ENCODE data around the gene NUMB.
"Not testable (repeated sequence)": the region's sequence is repeated elsewhere in the genome, so short reads cannot be mapped to it uniquely, and the experiment has no call there.

Gene NUMB

DNA sequence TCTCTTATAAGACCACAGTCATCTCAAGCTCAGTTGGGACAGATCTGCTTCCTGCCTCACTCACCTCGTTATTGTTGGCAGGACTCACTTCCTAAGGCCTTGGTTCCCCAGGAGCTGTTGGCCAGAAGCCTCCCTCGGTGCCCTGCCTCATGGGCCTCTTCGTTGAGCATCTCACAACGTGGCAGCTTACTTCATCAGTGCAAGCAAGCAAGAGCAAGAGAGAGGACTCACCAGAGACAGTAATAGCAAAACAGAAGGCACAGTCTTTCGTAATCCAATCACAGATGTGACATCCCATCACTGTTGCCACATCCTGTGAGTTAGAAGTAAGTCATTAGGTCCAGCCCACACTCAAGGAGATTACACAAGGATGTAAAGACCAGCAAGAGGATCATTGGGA lies 5.1 kb upstream of the NUMB start:
- DNase-seq = no peak

DNA sequence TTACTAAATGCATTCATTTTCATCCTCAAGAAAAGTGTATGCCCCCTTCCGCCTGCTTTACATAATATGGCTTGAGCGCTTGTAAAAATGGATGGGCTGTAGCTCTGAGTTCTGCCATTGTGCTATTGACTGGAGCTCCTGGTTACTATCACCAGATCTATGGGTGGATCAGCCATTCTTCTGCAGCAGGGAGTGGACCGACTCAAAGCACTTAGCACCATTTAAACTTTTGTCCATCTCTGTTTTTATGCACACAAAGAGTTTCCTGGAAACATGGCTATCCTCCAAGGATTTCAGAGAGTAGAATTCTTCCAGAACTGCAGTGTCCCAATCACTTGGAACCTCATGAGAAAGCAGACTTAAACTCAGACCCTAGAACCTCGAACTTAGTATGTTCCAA lies 4.5 kb upstream of the NUMB start:
- DNase-seq = no peak

DNA sequence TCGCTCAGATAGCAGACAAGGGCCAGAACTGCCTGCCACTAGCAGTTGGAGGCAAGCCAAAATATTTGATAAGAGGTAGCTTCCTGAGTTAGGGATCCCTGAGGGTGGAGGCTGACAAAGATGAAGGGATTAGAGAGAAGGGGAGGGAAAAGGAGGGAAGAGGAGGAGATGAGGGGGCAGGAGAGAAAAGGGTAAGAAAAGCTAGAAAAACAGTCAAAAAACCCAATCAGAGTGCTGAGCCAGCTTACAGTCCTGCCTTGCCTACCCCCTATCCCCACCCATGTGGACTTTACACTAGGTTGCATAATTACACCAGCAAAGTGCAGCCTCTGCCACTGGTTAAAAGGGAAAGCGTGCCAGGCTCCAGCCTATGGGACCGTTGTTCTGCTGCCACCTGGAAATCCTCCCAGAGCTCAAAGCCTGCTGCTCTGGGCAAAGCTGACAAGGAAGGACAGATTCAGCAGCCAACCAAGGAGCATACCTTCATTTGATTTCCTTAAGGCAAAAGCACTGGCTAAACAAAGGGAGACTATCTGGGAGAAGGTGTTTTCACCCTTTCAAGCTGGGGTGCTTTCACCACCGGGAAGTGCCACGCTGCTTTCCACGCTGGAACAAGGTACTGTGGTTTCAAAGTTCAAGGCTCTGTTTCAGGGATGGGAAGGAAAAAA lies 3.8 kb upstream of the NUMB start:
- no peak for DNase-seq

DNA sequence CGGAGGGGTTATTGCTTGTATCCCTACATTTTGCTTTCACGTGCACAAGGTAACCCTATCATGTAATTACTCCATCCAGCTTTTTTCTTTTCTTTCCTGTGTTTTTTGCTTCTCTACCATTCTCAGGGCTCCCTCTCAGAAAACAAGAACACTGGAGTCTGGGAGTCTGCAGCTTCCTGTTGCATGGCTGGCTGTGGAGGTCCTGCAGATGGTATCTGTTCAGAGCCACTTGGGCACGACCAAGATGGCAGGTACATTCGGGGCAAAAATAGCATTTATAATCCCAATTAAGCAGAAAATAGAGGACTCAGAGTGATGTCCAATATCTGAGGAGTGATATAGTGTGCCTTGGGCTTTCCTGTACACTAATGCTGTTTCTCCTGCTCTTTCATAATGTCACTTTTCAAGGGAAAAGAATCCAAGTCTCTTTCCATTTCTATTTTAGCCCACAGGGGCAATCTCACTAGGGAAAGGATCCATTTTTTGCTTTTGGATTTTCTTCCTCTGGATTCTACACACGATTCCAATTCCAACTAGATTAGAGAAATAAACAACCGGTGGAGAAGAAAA lies 3.2 kb upstream of the NUMB start:
- no peak for DNase-seq

DNA sequence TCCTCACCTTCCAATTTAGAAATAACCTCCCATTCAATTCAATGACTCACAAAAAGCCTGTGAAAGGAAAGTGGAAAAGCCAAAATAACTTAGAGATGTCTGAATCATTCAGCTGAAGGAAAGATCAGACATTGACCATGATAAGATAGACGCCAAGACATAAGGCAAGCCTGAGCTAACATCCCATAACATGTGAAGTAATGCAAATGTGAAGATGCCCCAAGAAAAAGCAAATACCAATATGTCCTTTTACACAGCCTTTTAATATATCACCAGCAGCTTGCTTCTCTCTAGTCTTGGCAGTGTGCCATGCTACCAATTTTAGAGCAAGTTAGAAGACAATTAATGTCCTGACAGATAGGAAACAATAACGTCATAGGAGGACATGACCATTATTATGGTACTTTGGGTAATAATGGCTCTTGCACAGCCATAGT lies 2.4 kb upstream of the NUMB start:
- DNase-seq = no peak

DNA sequence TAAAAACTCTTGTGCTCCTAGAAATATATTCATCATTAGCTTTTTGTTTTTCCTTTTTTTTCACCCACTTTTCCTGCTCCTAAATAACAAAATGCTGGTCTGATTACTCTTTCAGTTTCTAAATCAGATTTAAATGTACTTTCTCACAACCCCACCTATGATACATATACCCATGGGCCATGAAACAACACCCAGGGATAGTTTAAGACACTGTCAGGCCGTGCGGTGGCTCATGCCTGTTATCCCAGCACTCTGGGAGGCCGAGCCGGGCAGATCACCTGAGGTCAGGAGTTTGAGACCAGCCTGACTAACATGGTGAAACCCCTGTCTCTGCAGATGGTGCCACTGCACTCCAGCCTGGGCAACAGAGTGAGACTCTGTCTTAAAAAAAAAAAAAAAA lies 1.6 kb upstream of the NUMB start:
- DNase-seq = no peak

DNA sequence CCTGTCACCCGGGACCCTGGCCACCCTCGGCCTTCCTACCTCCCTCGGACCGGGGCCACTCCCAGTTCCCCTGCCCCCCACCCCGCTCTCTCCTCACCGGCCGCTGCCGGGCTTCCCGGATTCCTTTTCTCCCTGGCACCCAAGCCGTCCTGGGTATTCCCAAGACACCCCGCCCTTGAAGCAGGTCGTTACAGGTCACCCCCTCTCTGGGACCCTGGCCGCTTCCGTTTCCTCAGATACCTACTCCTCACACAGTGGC lies 493 bp downstream of the NUMB start:
- DNase-seq = no peak

DNA sequence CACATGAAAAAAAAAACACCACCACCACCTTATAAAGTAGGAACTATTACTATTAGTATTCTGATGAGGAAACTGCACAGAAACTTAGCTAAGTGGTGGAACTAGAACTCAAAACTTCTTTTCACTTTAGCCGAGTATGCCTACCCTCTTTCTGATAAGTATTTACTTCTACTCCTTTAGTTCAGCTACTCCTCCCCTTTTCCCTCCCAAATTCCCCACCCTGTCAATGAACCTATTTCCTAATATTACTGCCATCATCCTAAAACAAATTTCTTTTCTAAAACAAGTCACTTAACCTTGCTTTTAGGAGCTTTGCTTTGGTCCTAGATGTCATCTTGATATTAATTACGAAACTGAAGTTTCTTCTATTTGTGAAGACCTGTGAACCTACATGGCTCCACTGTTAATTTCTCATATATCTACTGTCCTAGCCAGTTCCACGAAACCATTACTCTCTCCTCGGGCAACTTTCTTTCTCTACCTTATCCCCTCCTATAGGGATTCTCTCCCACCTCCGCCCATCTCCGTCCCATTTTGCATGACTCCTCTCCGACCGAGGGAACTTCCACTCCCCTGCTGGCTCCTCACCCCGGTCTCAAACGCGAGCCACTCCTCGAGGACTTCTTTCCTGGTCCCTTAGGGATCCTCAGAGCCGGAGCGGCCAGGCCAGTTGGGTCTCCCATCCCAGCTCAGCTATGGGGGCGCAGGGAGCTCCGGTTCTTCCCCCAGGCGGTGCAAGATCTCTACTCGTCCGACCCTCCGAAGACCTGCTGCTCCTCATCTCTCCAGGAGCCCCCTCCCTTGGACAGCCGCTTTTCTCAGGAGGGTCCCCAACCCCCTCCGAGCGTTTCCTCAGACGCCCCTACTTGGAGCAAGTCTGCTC lies 1.1 kb downstream of the NUMB start:
- peak; percentile 19 for DNase-seq

DNA sequence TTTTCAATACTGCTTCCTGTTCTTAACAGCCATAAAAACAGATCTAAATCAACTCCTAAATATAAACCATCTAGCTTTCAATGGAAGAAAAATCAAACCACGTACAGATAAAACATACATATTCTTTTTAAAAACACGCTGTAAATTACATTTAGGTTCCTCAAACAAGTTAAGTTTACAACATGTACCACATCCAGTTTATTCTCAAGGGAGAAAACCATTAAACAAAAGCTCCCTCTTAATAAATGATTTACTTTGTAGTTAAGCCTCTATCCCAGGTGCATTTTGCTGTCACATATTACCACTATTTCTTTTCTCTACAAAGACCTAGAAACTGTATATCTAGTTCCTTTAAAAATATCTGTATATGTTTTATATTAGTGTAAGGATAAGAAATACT lies 3.1 kb downstream of the NUMB start:
- DNase-seq = no peak

DNA sequence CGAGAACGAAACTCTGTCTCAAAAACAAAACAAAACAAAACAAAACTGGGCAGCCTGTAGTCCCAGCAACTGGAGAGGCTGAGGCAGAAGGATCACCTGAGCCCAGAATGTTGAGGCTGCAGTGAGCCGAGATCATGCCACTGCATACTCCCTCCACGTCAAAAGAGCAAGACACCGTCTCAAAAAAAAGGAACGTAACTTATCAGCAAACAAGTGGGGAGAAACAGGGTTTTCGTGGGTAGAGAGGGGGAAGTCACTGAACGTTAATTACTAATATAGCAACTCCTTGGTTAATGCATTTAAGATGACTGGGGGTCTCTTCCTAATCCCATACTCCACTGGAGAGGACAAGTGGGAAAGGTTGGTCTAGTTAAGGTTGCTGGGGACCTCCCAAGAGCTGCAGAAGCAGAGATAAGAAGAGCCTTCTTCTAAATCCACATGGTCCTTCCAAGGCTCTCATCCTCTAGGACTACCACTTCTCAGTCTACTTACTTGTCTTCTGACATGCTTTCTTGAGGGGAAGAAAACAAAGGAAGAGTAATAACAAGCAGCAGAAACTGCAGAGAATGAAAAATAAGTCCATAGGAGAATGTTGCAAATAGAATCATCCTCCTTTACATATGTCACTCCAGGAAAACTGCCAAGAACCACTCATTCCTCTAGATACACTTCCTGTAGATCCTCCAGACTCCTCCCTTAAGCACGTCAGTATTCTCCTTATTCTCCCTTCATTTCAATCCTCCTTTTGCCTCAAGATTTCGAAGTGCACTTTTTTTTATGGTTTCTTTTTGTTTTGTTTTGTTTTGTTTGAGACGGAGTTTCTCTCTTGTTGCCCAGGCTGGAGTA lies 5.8 kb downstream of the NUMB start:
- DNase-seq = no peak

DNA sequence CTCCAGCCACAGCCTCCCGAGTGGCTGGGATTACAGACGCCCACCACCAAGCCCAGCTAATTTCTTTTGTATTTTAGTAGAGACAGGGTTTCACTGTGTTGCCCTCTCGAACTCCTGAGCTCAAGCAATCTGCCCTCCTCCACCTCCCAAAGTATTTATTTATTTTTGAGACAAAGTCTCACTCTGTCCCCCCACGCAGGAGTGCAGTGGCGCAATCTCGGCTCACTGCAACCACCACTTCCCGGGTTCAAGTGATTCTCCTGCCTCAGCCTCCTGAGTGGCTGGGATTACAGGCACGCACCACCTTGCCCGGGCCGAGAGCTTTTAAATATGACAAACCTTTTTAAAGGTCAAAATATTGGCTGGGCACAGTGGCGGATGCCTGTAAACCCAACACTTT lies 14.6 kb downstream of the NUMB start:
- no peak for DNase-seq

DNA sequence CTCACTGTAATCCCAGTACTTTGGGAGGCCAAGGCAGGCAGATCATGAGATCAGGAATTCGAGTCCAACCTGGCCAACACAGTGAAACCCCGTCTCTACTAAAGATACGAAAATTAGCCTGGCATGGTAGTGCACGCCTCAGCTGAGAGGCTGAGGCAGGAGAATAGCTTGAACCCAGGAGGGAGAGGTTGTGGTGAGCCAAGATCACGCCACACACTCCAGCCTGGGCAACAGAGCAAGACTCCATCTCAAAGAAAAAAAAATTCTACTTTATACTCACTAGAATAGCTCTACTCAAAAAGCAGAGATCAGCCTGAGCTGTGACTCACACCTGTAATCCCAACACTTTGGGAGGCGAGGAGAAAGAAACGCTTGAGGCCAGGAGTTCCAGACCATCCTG lies 17.1 kb downstream of the NUMB start:
- no peak for DNase-seq

DNA sequence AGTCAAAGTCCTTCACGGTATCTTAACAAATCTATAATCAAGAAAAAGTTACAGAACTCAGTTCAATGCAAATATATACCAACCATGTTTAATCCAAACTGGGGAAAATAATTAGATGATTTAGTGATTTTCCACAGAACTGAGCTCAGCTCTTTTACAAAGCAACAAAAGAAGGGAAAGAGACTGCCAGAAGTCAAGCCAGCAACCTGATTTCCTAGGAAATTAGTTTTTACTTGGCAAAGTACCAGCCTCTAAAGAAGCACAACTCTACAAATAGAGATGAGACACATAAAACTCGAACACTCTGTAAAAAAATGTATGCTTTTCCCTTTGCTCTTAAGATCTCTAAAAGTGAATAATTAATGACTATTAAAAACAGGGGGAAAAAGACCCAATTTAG lies 19.4 kb downstream of the NUMB start:
- no peak for DNase-seq

DNA sequence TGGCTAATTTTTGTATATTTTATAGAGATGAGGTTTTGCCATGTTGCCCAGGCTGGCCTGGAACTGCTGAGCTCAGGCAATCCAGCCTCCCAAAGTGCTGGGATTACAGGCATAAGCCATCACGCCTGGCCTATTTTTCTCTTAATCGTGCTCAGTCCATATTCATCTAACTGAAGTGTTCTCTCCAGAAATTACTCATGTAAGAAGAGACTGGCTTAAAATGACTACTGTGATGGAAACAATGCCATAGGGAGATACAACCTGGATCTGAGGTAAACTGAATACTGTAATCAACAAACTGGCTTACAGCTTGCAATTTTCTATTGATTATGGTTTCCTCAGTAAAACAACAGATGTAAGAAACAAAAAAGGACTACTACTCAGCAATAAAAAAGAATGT lies 21.1 kb downstream of the NUMB start:
- no peak for DNase-seq

DNA sequence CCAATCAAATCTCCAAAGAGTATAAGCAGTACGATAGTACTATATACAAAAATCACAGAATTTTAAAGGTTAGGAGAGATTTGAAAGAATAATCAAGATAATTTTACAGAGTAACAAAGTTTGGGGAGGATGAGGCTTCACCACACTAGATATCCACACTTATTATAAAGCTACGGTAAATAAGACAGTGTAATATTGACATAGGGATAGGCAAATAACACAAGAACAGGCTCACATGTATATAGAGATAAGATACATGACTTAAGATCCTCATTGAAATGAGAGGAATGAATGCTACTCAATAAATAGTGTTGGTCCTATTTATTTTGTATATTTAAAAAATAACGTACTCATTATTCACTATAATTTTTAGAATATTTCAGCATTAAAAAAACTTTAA lies 26.2 kb downstream of the NUMB start:
- no peak for DNase-seq

DNA sequence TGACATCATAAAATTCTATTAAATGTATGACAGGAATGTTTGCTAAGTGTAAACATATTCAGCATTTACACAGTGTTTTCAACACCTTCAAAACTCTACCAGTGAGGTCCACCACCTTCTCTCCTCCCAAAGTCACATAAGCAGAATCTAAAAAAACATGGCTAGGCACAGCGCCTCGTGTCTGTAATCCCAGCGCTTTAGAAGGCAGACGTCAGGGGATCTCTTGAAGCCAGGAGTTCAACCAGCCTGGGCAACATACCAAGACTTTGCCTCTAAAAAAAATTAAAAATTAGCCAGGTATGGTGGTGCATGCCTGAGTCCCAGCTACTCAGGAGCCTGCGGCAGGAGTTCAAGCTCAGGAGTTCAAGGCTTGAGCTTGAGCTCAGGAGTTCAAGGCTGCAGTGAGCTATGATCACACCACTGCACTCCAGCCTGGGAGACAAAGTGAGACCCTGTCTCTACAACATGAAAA lies 30.0 kb downstream of the NUMB start:
- no peak for DNase-seq

DNA sequence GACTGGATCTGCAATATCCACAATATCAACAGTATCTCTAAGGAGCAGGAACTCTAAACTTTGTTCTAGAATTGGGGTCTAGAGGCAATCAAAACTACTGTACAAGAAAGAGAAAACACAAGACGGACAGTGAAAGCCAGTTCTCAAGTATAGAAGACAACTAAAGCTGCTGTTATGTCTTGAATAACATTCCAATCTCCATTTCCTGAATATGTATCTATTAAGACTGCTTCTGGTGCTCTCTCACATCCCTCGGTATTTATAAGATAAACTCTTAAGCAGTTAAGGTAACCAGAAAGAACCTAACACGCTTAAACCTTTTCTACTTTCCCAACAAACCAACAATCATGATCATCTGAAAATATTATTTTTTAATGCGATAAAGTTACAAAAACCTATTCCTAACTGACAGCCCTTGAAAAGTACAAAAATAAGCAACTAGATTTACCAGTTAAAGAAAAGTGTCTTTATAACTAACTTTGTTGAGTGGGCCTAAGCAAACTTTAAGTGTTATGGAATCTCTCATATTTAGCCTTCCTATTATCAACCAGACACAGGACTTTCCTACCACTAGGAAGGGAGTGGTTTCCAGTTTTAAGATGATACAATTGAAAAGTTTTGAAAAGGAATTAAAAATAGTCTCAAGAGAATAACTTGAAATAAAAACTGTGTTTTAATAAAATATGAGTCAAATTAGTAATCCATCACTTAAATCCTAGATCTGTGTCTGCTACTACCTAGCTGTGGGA lies 30.7 kb downstream of the NUMB start:
- DNase-seq = no peak

DNA sequence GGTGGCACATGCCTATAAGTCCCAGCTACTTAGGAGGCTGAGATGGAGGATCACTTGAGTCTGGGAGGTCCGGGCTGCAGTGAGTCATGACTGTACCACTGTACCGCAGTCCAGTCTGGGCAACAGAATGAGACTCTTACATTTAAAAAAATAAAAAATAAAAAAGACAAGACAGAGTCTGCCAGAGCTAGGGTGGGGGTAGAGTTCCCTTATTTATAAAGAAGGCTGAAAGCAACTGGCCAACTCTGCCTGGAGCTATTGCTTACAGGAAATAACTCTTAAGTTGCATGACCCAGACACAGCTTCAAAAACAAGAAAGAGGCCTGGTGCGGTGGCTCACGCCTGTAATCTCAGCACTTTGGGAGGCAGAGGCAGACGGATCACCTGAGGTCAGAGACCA lies 31.5 kb downstream of the NUMB start:
- DNase-seq = no peak

DNA sequence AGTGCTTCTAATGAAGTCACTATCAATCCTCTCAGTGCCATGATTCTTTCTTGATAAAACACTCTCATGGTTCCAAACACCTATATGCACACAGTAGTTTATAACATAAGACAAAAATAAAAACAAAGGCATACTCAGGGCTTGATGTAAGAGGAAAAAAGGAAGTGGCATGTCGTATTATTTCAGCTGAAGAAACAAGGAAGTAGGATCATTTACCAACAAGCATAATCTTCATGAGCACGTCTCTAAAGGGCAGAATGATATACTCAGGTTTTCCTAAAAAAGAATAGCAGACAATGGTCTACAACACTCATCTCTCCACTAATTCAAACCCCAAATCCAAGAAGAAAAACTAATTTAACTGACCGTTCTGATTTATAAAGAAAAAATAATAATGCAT lies 33.9 kb downstream of the NUMB start:
- DNase-seq = no peak

DNA sequence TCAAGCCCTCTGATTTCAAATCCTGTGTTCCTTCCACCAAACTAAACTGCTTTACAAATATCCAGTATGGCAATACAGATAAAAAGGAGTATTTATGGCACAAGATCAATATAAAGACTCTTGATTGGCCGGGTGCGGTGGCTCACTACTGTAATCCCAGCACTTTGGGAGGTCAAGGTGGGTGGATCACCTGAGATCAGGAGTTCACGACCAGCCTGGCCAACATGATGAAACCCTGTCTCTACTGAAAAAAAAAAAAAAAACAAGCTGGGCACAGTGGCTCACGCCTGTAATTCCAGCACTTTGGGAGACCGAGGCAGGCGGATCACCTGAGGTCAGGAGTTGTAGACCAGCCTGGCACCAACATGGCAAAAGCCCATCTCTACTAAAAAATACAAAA lies 35.3 kb downstream of the NUMB start:
- not testable (repeated sequence) for DNase-seq

DNA sequence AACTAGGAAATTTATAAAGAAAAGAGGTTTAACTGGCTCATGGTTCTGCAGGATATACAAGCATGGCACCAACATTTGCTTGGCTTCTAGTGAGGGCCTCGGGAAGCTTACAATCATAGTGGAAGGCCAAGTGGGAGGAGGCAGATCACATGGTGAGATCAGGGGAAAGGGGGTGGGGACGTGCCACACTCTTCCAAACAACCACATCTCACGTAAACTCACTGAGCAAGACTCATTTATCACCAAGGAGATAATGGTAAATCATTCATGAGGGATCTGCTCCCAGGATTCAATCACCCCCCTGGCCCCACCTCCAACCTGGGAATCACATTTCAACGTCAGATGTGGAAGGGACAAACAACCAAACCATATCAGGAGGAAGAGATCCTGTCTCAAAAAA lies 35.8 kb downstream of the NUMB start:
- no peak for DNase-seq

DNA sequence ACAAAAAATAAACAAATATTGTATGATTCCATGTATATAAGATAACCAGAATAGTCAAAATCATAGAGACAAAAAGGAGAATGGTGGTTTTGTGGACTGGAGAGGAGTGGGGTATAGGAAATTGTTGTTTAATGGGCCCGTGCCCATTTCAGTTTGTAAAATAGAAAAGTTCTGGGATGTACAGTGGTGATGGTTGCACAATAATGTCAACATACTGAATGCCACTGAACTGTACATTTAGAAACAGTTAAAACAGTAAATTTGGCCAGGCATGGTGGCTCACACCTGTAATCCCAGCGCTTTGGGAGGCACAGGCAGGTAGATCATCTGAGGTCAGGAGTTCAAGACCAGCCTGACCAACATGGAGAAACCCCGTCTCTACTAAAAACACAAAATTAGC lies 40.1 kb downstream of the NUMB start:
- DNase-seq = no peak

DNA sequence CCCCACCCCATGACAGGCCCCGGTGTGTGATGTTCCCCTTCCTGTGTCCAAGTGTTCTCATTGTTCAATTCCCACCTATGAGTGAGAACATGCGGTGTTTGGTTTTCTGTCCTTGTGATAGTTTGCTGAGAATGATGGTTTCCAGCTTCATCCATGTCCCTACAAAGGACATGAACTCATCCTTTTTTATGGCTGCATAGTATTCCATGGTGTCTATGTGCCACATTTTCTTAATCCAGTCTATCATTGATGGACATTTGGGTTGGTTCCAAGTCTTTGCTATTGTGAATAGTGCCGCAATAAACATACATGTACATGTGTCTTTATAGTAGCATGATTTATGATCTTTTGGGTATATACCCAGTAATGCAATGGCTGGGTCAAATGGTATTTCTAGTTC lies 52.1 kb downstream of the NUMB start:
- DNase-seq = not testable (repeated sequence)

Measured in CD4-positive, alpha-beta T cell treated with Interleukin-6 for 4 hours (primary cell).